Measurements from ENCODE around the gene GREB1L. TPM values are rescaled to one million over a fixed set of nuclear protein-coding genes. Genes with fewer than 3 reads are reported as not detected.

GREB1L gene
- total and polyA plus RNA-seq, 2 experiments from 2014 or later: 4.2 to 7.8 TPM

- no peak for TF ChIP-seq CTCF (IDR thresholded peaks at IDR 0.05; ENCODE audit: low read depth, low read length)
- H3K36me3 ChIP-seq: peaks cover 61% of the 10 kb centered on the region
Observed at GRCh38 chr18:21571772-21572171, 329.7 kb downstream of the GREB1L start.

More at GRCh38 chr18:21571772-21572171, 329.7 kb downstream of the GREB1L start:
- Histone ChIP-seq H3K27ac (no peak overlapping the region), H3K9me3 (ENCODE audit: low read depth) (no peaks in the 10 kb centered on the region), H3K4me1 (ENCODE audit: low read depth) (no peaks in the 10 kb centered on the region), H3K27me3 (no peaks in the 10 kb centered on the region), H3K4me3 (no peak overlapping the region)
- DNase-seq (ENCODE audit: low read depth in 1 of 2, low spot score in 1 of 2): no peak

Other genes starting within 250 kb of the GREB1L start
- gene ROCK1, start 130.4 kb upstream of the GREB1L start, total RNA-seq: 14.0 and 27.3 TPM in 2 replicates
- 27.7 and 31.2 TPM in 2 replicates for gene ROCK1, start 130.4 kb upstream of the GREB1L start, polyA plus RNA-seq

Measured in cardiac muscle cell (in vitro differentiated cells and primary cell).